ENCODE measurements around the gene ZSWIM6. TPM values are rescaled to one million over a fixed set of nuclear protein-coding genes. Genes with fewer than 3 reads are reported as not detected.

Gene ZSWIM6
- polyA plus RNA-seq, 2 donors: 3.6 to 5.4 TPM

- 57 to 71% methylated on average over 3 of the region's 3 CpGs for WGBS, 2 donors
- Histone ChIP-seq H3K4me1 (ENCODE audit: control insufficient read depth in 2 of 2, insufficient read depth in 2 of 2, low read length in 1 of 2) (peaks cover 0 to 3% of the 10 kb centered on the region in 2 donors), H3K36me3 (ENCODE audit: control insufficient read depth in 2 of 2, insufficient read depth in 2 of 2, low read length in 1 of 2) (no peaks in the 10 kb centered on the region), H3K4me3 (ENCODE audit: low read depth in 1 of 2, low read length in 2 of 2) (no peak overlapping the region), H3K9me3 (ENCODE audit: control insufficient read depth in 2 of 2, insufficient read depth in 1 of 2, low read depth in 1 of 2, low read length in 1 of 2) (no peaks in the 10 kb centered on the region), H3K27me3 (ENCODE audit: control insufficient read depth in 1 of 2, insufficient read depth in 2 of 2, low read length in 2 of 2) (no peaks in the 10 kb centered on the region), H3K27ac (ENCODE audit: low read depth in 2 of 2, low read length in 1 of 2) (no peak overlapping the region)
Measured at GRCh38 chr5:61352612-61353156, 20.6 kb downstream of the ZSWIM6 start.

- WGBS, 2 donors: 91 to 97% methylated on average over 1 of the region's 1 CpG
- Histone ChIP-seq H3K27ac (ENCODE audit: low read depth in 2 of 2, low read length in 1 of 2) (no peak overlapping the region), H3K4me3 (ENCODE audit: low read depth in 1 of 2, low read length in 2 of 2) (no peak overlapping the region), H3K36me3 (ENCODE audit: control insufficient read depth in 2 of 2, insufficient read depth in 2 of 2, low read length in 1 of 2) (no peaks in the 10 kb centered on the region), H3K9me3 (ENCODE audit: control insufficient read depth in 2 of 2, insufficient read depth in 1 of 2, low read depth in 1 of 2, low read length in 1 of 2) (no peaks in the 10 kb centered on the region), H3K27me3 (ENCODE audit: control insufficient read depth in 1 of 2, insufficient read depth in 2 of 2, low read length in 2 of 2) (no peaks in the 10 kb centered on the region), H3K4me1 (ENCODE audit: control insufficient read depth in 2 of 2, insufficient read depth in 2 of 2, low read length in 1 of 2) (peaks cover 0 to 3% of the 10 kb centered on the region in 2 donors)
Measured at GRCh38 chr5:61353293-61353692, 21.2 kb downstream of the ZSWIM6 start.

- peaks cover 0 to 3% of the 10 kb centered on the region in 2 donors for H3K4me1 ChIP-seq (ENCODE audit: control insufficient read depth in 2 of 2, insufficient read depth in 2 of 2, low read length in 1 of 2)
Measured at GRCh38 chr5:61354199-61354598, 22.1 kb downstream of the ZSWIM6 start.

GRCh38 chr5:61357745-61358144 lies 25.7 kb downstream of the ZSWIM6 start:
- H3K9me3 ChIP-seq (ENCODE audit: control insufficient read depth in 2 of 2, insufficient read depth in 1 of 2, low read depth in 1 of 2, low read length in 1 of 2): no peaks in the 10 kb centered on the region
- H3K4me1 ChIP-seq (ENCODE audit: control insufficient read depth in 2 of 2, insufficient read depth in 2 of 2, low read length in 1 of 2): no peaks in the 10 kb centered on the region
- H3K4me3 ChIP-seq (ENCODE audit: low read depth in 1 of 2, low read length in 2 of 2): no peak overlapping the region
- H3K36me3 ChIP-seq (ENCODE audit: control insufficient read depth in 2 of 2, insufficient read depth in 2 of 2, low read length in 1 of 2): no peaks in the 10 kb centered on the region
- no peaks in the 10 kb centered on the region for H3K27me3 ChIP-seq (ENCODE audit: control insufficient read depth in 1 of 2, insufficient read depth in 2 of 2, low read length in 2 of 2)
- WGBS, 2 donors: 46 to 58% methylated on average over 2 of the region's 2 CpGs
- H3K27ac ChIP-seq (ENCODE audit: low read depth in 2 of 2, low read length in 1 of 2): no peak overlapping the region

More at GRCh38 chr5:61354199-61354598, 22.1 kb downstream of the ZSWIM6 start:
- WGBS, 2 donors: 83 to 87% methylated on average over 2 of the region's 2 CpGs
- H3K36me3 ChIP-seq (ENCODE audit: control insufficient read depth in 2 of 2, insufficient read depth in 2 of 2, low read length in 1 of 2): no peaks in the 10 kb centered on the region
- H3K4me3 ChIP-seq (ENCODE audit: low read depth in 1 of 2, low read length in 2 of 2): no peak overlapping the region
- H3K9me3 ChIP-seq (ENCODE audit: control insufficient read depth in 2 of 2, insufficient read depth in 1 of 2, low read depth in 1 of 2, low read length in 1 of 2): no peaks in the 10 kb centered on the region
- H3K27me3 ChIP-seq (ENCODE audit: control insufficient read depth in 1 of 2, insufficient read depth in 2 of 2, low read length in 2 of 2): no peaks in the 10 kb centered on the region
- no peak overlapping the region for H3K27ac ChIP-seq (ENCODE audit: low read depth in 2 of 2, low read length in 1 of 2)

GRCh38 chr5:61362796-61363368 lies 30.8 kb downstream of the ZSWIM6 start:
- no peaks in the 10 kb centered on the region for H3K4me1 ChIP-seq (ENCODE audit: control insufficient read depth in 2 of 2, insufficient read depth in 2 of 2, low read length in 1 of 2)
- H3K27me3 ChIP-seq (ENCODE audit: control insufficient read depth in 1 of 2, insufficient read depth in 2 of 2, low read length in 2 of 2): no peaks in the 10 kb centered on the region
- H3K27ac ChIP-seq (ENCODE audit: low read depth in 2 of 2, low read length in 1 of 2): no peak overlapping the region
- no peaks in the 10 kb centered on the region for H3K9me3 ChIP-seq (ENCODE audit: control insufficient read depth in 2 of 2, insufficient read depth in 1 of 2, low read depth in 1 of 2, low read length in 1 of 2)
- WGBS, 2 donors: 89 to 93% methylated on average over 2 of the region's 2 CpGs
- H3K4me3 ChIP-seq (ENCODE audit: low read depth in 1 of 2, low read length in 2 of 2): no peak overlapping the region
- H3K36me3 ChIP-seq (ENCODE audit: control insufficient read depth in 2 of 2, insufficient read depth in 2 of 2, low read length in 1 of 2): no peaks in the 10 kb centered on the region

GRCh38 chr5:61363401-61364114 lies 31.5 kb downstream of the ZSWIM6 start:
- no peak overlapping the region for H3K27ac ChIP-seq (ENCODE audit: low read depth in 2 of 2, low read length in 1 of 2)
- no peaks in the 10 kb centered on the region for H3K27me3 ChIP-seq (ENCODE audit: control insufficient read depth in 1 of 2, insufficient read depth in 2 of 2, low read length in 2 of 2)
- H3K4me3 ChIP-seq (ENCODE audit: low read depth in 1 of 2, low read length in 2 of 2): no peak overlapping the region
- H3K4me1 ChIP-seq (ENCODE audit: control insufficient read depth in 2 of 2, insufficient read depth in 2 of 2, low read length in 1 of 2): no peaks in the 10 kb centered on the region
- 84 to 88% methylated on average over 3 of the region's 3 CpGs for WGBS, 2 donors
- no peaks in the 10 kb centered on the region for H3K9me3 ChIP-seq (ENCODE audit: control insufficient read depth in 2 of 2, insufficient read depth in 1 of 2, low read depth in 1 of 2, low read length in 1 of 2)
- no peaks in the 10 kb centered on the region for H3K36me3 ChIP-seq (ENCODE audit: control insufficient read depth in 2 of 2, insufficient read depth in 2 of 2, low read length in 1 of 2)

- H3K36me3 ChIP-seq (ENCODE audit: control insufficient read depth in 2 of 2, insufficient read depth in 2 of 2, low read length in 1 of 2): no peaks in the 10 kb centered on the region
- WGBS, 2 donors: 92 to 93% methylated on average over 7 of the region's 7 CpGs
- no peaks in the 10 kb centered on the region for H3K27me3 ChIP-seq (ENCODE audit: control insufficient read depth in 1 of 2, insufficient read depth in 2 of 2, low read length in 2 of 2)
- H3K9me3 ChIP-seq (ENCODE audit: control insufficient read depth in 2 of 2, insufficient read depth in 1 of 2, low read depth in 1 of 2, low read length in 1 of 2): no peaks in the 10 kb centered on the region
- no peak overlapping the region for H3K4me3 ChIP-seq (ENCODE audit: low read depth in 1 of 2, low read length in 2 of 2)
- no peak overlapping the region for H3K27ac ChIP-seq (ENCODE audit: low read depth in 2 of 2, low read length in 1 of 2)
- H3K4me1 ChIP-seq (ENCODE audit: control insufficient read depth in 2 of 2, insufficient read depth in 2 of 2, low read length in 1 of 2): no peaks in the 10 kb centered on the region
Measured at GRCh38 chr5:61366497-61367240, 34.6 kb downstream of the ZSWIM6 start.

- 75 to 86% methylated on average over 2 of the region's 2 CpGs for WGBS, 2 donors
- no peaks in the 10 kb centered on the region for H3K9me3 ChIP-seq (ENCODE audit: control insufficient read depth in 2 of 2, insufficient read depth in 1 of 2, low read depth in 1 of 2, low read length in 1 of 2)
Measured at GRCh38 chr5:61370506-61370905, 38.4 kb downstream of the ZSWIM6 start.

GRCh38 chr5:61371474-61371873 lies 39.4 kb downstream of the ZSWIM6 start:
- Histone ChIP-seq H3K9me3 (ENCODE audit: control insufficient read depth in 2 of 2, insufficient read depth in 1 of 2, low read depth in 1 of 2, low read length in 1 of 2) (no peaks in the 10 kb centered on the region), H3K27me3 (ENCODE audit: control insufficient read depth in 1 of 2, insufficient read depth in 2 of 2, low read length in 2 of 2) (no peaks in the 10 kb centered on the region), H3K4me3 (ENCODE audit: low read depth in 1 of 2, low read length in 2 of 2) (no peak overlapping the region), H3K36me3 (ENCODE audit: control insufficient read depth in 2 of 2, insufficient read depth in 2 of 2, low read length in 1 of 2) (no peaks in the 10 kb centered on the region), H3K4me1 (ENCODE audit: control insufficient read depth in 2 of 2, insufficient read depth in 2 of 2, low read length in 1 of 2) (no peaks in the 10 kb centered on the region), H3K27ac (ENCODE audit: low read depth in 2 of 2, low read length in 1 of 2) (no peak overlapping the region)
- WGBS, 2 donors: 58 to 61% methylated on average over 5 of the region's 5 CpGs

More at GRCh38 chr5:61370506-61370905, 38.4 kb downstream of the ZSWIM6 start:
- H3K36me3 ChIP-seq (ENCODE audit: control insufficient read depth in 2 of 2, insufficient read depth in 2 of 2, low read length in 1 of 2): no peaks in the 10 kb centered on the region
- no peaks in the 10 kb centered on the region for H3K4me1 ChIP-seq (ENCODE audit: control insufficient read depth in 2 of 2, insufficient read depth in 2 of 2, low read length in 1 of 2)
- H3K4me3 ChIP-seq (ENCODE audit: low read depth in 1 of 2, low read length in 2 of 2): no peak overlapping the region
- H3K27ac ChIP-seq (ENCODE audit: low read depth in 2 of 2, low read length in 1 of 2): no peak overlapping the region
- H3K27me3 ChIP-seq (ENCODE audit: control insufficient read depth in 1 of 2, insufficient read depth in 2 of 2, low read length in 2 of 2): no peaks in the 10 kb centered on the region
